ENCODE measurements around the gene ANKEF1.

ANKEF1 gene

DNA sequence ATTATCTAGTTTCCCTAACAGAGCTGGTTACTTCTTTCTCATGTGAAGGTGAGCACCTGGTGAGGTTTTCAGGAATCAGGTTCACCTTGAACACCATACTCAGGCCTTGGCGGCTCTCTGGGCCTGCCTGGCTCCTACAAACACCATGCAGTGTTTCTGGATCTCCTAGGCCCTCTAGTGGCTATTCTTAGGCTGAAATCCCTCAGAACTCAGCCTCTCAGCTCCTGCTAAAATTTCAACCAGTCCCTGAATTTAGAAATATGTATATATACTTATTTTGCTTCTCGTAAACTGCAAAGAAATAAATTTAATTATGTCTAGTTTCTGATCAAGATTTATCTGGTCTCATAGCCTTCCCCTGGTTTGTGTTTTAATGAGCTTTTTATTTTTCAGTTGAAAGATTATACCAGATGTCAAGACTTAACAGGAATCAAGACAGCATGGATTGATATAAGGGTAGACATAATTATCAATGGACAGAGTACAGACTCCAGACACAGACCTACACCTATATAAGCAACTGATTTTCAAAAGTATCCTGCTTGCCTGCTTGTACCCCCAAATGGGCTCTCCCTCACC, 55.9 kb downstream of the ANKEF1 start:
- no peak overlapping the region for H3K27ac ChIP-seq (ENCODE audit: low read length)
- H3K9me3 ChIP-seq (ENCODE audit: control insufficient read depth in 1 of 2, low read length in 2 of 2) = no peaks in the 10 kb centered on the region
- no peak overlapping the region for H3K4me3 ChIP-seq (ENCODE audit: low read depth in 1 of 2, low read length in 2 of 2)
- no peaks in the 10 kb centered on the region for H3K27me3 ChIP-seq (ENCODE audit: low read depth, low read length)
- no peaks in the 10 kb centered on the region for H3K36me3 ChIP-seq (ENCODE audit: control insufficient read depth in 1 of 2, insufficient read depth in 2 of 2, low read length in 2 of 2)
- no peaks in the 10 kb centered on the region for H3K4me1 ChIP-seq (ENCODE audit: control insufficient read depth in 1 of 2, insufficient read depth in 2 of 2, low read length in 2 of 2)

DNA sequence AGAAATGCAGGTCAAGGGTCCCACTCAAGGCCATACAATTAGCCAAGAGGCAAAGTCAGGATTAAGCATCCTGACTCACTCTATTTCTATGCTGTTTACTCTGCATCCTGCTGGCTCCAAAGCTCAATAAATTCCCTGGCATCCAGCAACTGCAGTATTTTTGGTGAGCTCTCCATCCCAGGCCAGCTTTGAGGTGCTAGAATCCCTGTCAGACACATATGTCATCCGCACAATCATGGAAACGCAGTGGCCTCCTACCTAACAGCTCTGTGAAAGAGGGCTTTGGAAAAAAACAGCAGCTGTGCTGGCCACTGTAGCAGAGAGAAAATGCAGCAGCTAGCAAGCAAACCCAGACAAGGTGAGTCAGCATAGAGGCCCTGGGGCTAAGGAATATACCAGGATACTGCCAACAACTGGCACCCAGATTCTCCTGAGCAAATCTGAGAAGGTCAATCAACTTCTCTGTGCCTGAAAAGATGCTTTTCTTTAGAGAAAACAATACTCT, 58.4 kb downstream of the ANKEF1 start:
- no peaks in the 10 kb centered on the region for H3K27me3 ChIP-seq (ENCODE audit: low read depth, low read length)
- no peak overlapping the region for H3K4me3 ChIP-seq (ENCODE audit: low read depth in 1 of 2, low read length in 2 of 2)
- no peak overlapping the region for H3K27ac ChIP-seq (ENCODE audit: low read length)
- no peaks in the 10 kb centered on the region for H3K4me1 ChIP-seq (ENCODE audit: control insufficient read depth in 1 of 2, insufficient read depth in 2 of 2, low read length in 2 of 2)
- H3K9me3 ChIP-seq (ENCODE audit: control insufficient read depth in 1 of 2, low read length in 2 of 2) = no peaks in the 10 kb centered on the region
- H3K36me3 ChIP-seq (ENCODE audit: control insufficient read depth in 1 of 2, insufficient read depth in 2 of 2, low read length in 2 of 2) = no peaks in the 10 kb centered on the region

DNA sequence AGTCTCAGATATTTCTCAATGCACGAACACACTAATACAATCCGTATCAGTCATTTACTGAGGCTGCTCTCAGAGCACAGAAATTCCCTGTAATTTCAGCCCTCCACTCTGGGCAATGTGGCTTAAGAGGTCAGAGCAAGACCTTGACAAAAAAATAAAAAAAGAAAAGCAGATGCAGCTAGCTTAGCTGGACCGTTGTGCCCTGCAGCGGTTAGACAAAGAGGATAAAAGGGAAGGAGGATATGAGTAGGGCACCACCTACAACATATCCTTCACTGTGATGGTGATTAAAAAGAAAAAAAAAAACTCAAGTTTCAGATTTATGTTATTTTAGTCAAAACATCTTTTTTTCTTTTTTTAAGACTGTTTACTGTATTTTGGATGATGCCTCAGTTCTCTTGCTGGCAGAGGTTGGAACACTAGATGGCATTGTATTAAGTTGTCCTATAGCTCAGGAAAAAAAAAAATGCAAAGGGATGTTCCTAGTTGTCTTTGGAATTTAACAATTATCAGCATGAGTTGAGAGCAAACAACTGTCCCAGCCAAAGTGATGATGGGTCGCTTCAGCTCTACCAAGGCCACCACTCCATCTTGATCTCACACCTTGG, 59.9 kb downstream of the ANKEF1 start:
- Histone ChIP-seq H3K4me1 (ENCODE audit: control insufficient read depth in 1 of 2, insufficient read depth in 2 of 2, low read length in 2 of 2) (no peaks in the 10 kb centered on the region), H3K4me3 (ENCODE audit: low read depth in 1 of 2, low read length in 2 of 2) (no peak overlapping the region), H3K9me3 (ENCODE audit: control insufficient read depth in 1 of 2, low read length in 2 of 2) (no peaks in the 10 kb centered on the region), H3K36me3 (ENCODE audit: control insufficient read depth in 1 of 2, insufficient read depth in 2 of 2, low read length in 2 of 2) (no peaks in the 10 kb centered on the region), H3K27ac (ENCODE audit: low read length) (no peak overlapping the region), H3K27me3 (ENCODE audit: low read depth, low read length) (no peaks in the 10 kb centered on the region)

DNA sequence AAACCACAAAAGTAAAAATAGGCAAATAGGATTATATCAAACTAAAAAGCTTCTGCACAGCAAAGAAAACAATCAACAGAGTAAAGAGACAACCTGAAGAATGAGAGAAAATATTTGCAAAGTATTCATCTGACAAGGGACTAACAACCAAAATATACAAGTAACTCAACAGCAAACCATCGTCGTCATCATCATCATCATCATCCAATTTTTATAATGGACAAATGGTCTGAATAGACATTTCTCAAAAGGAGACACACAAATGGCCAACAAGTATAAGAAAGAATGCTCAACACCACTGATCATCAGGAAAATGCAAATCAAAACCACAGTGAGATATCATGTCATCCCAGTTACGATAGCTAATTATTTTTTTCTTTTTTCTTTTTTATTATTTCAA, 62.0 kb downstream of the ANKEF1 start:
- H3K4me3 ChIP-seq (ENCODE audit: low read depth in 1 of 2, low read length in 2 of 2) = no peak overlapping the region
- H3K27ac ChIP-seq (ENCODE audit: low read length) = no peak overlapping the region
- H3K4me1 ChIP-seq (ENCODE audit: control insufficient read depth in 1 of 2, insufficient read depth in 2 of 2, low read length in 2 of 2) = no peaks in the 10 kb centered on the region
- no peaks in the 10 kb centered on the region for H3K9me3 ChIP-seq (ENCODE audit: control insufficient read depth in 1 of 2, low read length in 2 of 2)
- no peaks in the 10 kb centered on the region for H3K27me3 ChIP-seq (ENCODE audit: low read depth, low read length)
- H3K36me3 ChIP-seq (ENCODE audit: control insufficient read depth in 1 of 2, insufficient read depth in 2 of 2, low read length in 2 of 2) = no peaks in the 10 kb centered on the region

DNA sequence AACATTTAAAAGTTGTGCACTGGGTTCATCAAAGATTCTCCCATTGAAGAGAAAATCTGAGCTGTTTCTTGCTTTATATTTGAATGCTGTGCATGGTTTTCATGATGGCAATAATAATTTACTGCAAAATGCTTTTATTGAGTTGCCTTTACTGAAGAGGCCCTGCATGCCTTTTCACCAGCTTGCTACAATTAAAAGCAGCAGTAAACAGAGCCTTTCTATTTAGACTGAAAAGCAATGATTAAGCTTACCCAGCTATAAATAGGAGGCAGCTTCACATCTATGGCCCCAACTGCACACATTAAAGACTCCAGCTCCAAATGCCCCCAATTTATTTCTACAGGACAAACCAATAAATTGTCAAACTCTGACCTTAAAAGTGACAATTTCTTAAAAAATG, 70.3 kb downstream of the ANKEF1 start:
- Histone ChIP-seq H3K27me3 (ENCODE audit: low read depth, low read length) (no peaks in the 10 kb centered on the region), H3K9me3 (ENCODE audit: control insufficient read depth in 1 of 2, low read length in 2 of 2) (peaks cover 0 to 3% of the 10 kb centered on the region in 2 donors), H3K27ac (ENCODE audit: low read length) (no peak overlapping the region), H3K36me3 (ENCODE audit: control insufficient read depth in 1 of 2, insufficient read depth in 2 of 2, low read length in 2 of 2) (no peaks in the 10 kb centered on the region), H3K4me1 (ENCODE audit: control insufficient read depth in 1 of 2, insufficient read depth in 2 of 2, low read length in 2 of 2) (no peaks in the 10 kb centered on the region), H3K4me3 (ENCODE audit: low read depth in 1 of 2, low read length in 2 of 2) (no peak overlapping the region)
